D721Med (cell line): ENCODE measurements around the gene RHEB.

ENCODE experiments used
- DNase-seq: peaks from one replicate; pipeline ENCODE4 v3.0.0; 2011; ENCODE audit warnings: low spot score; ENCODE audit not compliant: insufficient read length
- FAIRE-seq: peaks from 2 replicates; lab custom pipeline; 2011; peaks lifted over from hg19 to GRCh38; lab: Jason Lieb, UNC
- TF ChIP-seq, protein P1 (sequence below): IDR thresholded peaks from 2 replicates; pipeline ENCODE4 v1.5.1; 2012; ENCODE audit warnings: mild to moderate bottlenecking, control low read depth; ENCODE audit not compliant: insufficient read depth; ENCODE audit errors: missing control alignments

Gene RHEB

GRCh38 chr7:151468217-151469018, 51.3 kb downstream of the RHEB start:
- TF ChIP-seq, protein P1, sequence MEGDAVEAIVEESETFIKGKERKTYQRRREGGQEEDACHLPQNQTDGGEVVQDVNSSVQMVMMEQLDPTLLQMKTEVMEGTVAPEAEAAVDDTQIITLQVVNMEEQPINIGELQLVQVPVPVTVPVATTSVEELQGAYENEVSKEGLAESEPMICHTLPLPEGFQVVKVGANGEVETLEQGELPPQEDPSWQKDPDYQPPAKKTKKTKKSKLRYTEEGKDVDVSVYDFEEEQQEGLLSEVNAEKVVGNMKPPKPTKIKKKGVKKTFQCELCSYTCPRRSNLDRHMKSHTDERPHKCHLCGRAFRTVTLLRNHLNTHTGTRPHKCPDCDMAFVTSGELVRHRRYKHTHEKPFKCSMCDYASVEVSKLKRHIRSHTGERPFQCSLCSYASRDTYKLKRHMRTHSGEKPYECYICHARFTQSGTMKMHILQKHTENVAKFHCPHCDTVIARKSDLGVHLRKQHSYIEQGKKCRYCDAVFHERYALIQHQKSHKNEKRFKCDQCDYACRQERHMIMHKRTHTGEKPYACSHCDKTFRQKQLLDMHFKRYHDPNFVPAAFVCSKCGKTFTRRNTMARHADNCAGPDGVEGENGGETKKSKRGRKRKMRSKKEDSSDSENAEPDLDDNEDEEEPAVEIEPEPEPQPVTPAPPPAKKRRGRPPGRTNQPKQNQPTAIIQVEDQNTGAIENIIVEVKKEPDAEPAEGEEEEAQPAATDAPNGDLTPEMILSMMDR, result no peak
- FAIRE-seq (no peak), DNase-seq (no peak)

DNA sequence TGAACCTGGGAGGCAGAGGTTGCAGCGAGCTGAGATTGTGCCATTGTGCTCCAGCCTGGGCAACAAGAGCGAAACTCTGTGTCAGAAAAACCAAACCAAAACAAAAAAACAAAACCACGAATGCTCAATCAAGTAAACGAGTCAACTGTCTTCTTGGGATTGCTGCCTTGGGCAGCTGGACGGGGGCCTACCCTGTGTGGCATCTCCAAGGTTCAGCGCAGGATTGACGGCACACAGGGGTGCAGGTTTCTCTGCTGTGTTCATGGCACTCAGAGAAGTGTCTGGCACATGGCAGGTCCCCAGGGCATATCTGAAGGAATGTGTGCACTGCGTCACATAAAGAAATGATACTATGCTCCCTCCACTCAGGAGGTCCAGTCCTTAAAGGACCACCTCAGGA, 54.5 kb downstream of the RHEB start:
- TF ChIP-seq, protein P1, result no peak
- DNase-seq, result no peak
- FAIRE-seq, result no peak

DNA sequence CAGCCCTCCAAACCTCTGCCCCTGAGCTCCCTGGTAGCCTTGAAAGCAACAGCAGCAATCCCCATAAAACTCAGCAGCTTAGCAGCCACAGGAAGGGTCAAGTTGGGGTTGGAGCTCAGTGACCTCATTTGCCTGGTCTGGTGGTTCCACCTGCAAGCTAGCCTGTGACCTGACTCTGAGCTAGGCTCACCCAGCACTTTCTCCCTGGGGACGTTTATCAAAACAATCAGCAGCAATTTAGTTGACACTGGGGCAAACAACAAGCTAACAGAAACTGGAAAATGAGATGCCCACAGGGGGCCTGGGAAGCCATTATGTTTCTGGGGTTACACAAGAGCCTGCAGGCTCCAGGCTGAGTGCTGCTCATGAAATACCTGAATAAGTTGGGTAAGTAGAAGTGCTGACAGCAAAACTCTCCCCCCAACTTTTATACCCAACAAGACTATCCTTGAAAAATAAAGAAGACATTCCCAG, 57.4 kb downstream of the RHEB start:
- TF ChIP-seq, protein P1, result no peak
- no peak for FAIRE-seq

DNA sequence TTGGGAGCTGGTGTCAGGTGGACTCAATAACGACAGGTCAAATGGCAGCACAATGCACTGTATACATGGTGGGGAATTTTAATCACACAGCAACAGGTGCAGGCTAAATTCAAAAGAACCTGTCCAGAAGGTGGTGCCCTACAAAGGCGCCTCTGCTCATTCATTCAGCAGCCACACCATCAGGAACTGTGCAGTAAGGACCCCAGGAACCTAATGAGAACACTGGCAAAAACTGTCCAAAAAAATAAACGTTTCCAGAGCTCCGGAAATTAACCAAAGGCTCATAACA, 57.8 kb downstream of the RHEB start:
- DNase-seq, result no peak
- TF ChIP-seq, protein P1, result no peak
- no peak for FAIRE-seq

More for the DNA sequence above, 57.4 kb downstream of the RHEB start:
- DNase-seq, result no peak

GRCh38 chr7:151461096-151461941, 58.4 kb downstream of the RHEB start:
- DNase-seq (no peak), FAIRE-seq (no peak)
- TF ChIP-seq, protein P1, result no peak

GRCh38 chr7:151460474-151460855, 59.2 kb downstream of the RHEB start:
- DNase-seq, result no peak
- FAIRE-seq, result no peak
- TF ChIP-seq, protein P1, result no peak
